Kidney epithelial cell (primary cell): ENCODE measurements around the gene CD8B. TPM values are rescaled to one million over a fixed set of nuclear protein-coding genes. Genes with fewer than 3 reads are reported as not detected.

Source experiments
- DNase-seq: peaks from one replicate; pipeline ENCODE4 v3.0.0-alpha.2; 2010; ENCODE audit warnings: low read depth
- H3K27me3 ChIP-seq: 2 replicates; pipeline ENCODE4 v1.6.0; 2011; ENCODE audit warnings: low read length; ENCODE audit not compliant: control insufficient read depth, insufficient read depth
- H3K36me3 ChIP-seq: 2 replicates; pipeline ENCODE4 v1.5.1; 2011; ENCODE audit warnings: low read length; ENCODE audit not compliant: control insufficient read depth, insufficient read depth
- H3K4me3 ChIP-seq: 2 replicates; pipeline ENCODE4 v1.5.1; 2011; ENCODE audit warnings: low read depth, mild to moderate bottlenecking, control low read depth, low read length
- total RNA-seq: library from RNA; depleted of rRNA; stranded (reverse); fragments of >200 nt; gene quantifications from 2 replicates; pipeline ENCODE4 v1.2.3, GENCODE V29; 2015
- TF ChIP-seq, protein P1 (sequence below): IDR thresholded peaks from 2 replicates; pipeline ENCODE4 v1.5.1; 2011; ENCODE audit warnings: mild to moderate bottlenecking, moderate library complexity, low read length, control low read depth, inconsistent platforms; ENCODE audit not compliant: insufficient read depth, poor library complexity, severe bottlenecking

The CD8B gene
- total RNA-seq, 1 donor from 2014 or later, result 2.0 TPM

DNA sequence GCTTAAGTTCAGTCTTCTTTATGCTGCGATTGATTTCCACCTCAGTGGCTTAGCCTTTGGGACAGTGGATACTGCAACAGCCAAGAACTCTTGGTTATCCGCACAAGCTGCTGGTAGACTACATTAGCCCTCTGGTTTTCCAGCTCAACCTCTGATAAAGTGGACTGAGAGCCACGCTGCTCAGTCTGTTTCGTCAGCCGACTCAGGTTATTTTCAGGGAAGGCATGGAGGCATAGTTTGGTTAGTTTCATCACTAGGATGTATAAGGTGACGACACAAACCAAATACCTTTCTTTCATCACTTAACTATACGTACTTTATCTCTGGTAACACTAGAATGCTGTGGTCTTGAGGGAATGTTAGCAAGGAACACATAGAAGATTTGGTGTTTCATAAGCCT lies 85.2 kb downstream of the CD8B start:
- no peak for DNase-seq
- Histone ChIP-seq H3K36me3 (peaks cover 3% of the 10 kb centered on the region), H3K27me3 (no peaks in the 10 kb centered on the region), H3K4me3 (no peak overlapping the region)
- TF ChIP-seq, protein P1, sequence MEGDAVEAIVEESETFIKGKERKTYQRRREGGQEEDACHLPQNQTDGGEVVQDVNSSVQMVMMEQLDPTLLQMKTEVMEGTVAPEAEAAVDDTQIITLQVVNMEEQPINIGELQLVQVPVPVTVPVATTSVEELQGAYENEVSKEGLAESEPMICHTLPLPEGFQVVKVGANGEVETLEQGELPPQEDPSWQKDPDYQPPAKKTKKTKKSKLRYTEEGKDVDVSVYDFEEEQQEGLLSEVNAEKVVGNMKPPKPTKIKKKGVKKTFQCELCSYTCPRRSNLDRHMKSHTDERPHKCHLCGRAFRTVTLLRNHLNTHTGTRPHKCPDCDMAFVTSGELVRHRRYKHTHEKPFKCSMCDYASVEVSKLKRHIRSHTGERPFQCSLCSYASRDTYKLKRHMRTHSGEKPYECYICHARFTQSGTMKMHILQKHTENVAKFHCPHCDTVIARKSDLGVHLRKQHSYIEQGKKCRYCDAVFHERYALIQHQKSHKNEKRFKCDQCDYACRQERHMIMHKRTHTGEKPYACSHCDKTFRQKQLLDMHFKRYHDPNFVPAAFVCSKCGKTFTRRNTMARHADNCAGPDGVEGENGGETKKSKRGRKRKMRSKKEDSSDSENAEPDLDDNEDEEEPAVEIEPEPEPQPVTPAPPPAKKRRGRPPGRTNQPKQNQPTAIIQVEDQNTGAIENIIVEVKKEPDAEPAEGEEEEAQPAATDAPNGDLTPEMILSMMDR, result no peak

DNA sequence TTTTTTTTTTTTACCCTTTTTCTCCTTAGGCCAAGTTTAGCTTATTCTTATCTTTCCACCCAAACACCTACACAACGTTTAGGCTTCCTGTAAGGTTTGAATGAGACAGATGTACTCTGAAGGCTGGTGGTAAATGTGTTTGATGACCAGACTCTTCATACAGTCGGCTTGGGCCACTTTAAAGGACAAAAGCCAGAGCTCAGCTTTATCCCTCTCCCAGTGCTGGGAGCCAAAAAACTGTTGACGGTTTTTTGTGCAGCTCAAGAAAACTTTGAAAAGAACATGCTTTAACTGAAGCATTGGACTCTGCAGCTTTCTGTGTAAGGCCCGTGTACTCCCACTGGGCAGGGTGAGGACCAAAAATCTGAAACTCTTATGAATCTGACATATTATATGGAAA lies 86.3 kb downstream of the CD8B start:
- H3K4me3 ChIP-seq, result no peak overlapping the region
- TF ChIP-seq, protein P1, result no peak

DNA sequence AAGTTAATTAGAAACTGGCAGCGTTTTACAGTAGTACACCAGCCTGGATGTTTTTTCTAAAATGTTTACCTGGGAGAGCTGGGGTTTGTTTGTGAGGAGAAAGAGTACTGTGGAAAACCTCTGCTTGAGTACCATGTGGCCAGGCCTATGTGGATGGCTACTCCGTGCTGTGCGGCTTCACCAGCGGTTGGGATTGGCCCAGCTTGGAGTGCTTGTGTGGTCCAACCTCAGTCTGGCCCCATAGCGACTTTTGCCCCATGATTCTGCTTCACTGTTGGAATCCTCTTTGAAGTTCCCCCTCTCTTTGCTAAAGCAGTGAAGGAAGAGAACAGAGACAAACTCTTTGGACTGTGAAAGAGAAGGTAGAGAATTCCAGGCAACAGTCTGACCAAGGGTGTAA lies 86.8 kb downstream of the CD8B start:
- TF ChIP-seq, protein P1, result no peak
- no peak for DNase-seq
- H3K4me3 ChIP-seq, result no peak overlapping the region
- H3K27me3 ChIP-seq, result no peaks in the 10 kb centered on the region
- H3K36me3 ChIP-seq, result peaks cover 3% of the 10 kb centered on the region

More for the DNA sequence above, 86.3 kb downstream of the CD8B start:
- Histone ChIP-seq H3K27me3 (no peaks in the 10 kb centered on the region), H3K36me3 (peaks cover 3% of the 10 kb centered on the region)
- no peak for DNase-seq

DNA sequence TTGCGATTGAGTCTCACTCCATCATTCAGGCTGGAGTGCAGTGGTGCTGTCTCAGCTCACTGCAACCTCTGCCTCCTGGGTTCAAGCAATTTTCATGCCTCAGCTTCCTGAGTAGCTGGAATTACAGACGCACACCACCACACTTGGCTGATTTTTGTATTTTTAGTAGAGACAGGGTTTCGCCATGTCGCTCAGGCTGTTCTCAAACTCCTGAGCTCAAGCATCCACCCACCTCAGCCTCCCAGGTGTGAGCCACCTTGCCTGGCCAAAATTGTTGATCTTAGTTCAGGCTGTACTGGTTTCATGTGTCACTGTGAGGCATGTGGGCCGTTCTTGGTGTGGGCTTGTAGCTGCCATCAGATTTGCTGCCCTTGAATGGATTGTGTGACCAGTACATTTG lies 89.1 kb downstream of the CD8B start:
- TF ChIP-seq, protein P1, result no peak
- no peaks in the 10 kb centered on the region for H3K27me3 ChIP-seq
- no peak overlapping the region for H3K4me3 ChIP-seq
- peaks cover 3% of the 10 kb centered on the region for H3K36me3 ChIP-seq
- no peak for DNase-seq

DNA sequence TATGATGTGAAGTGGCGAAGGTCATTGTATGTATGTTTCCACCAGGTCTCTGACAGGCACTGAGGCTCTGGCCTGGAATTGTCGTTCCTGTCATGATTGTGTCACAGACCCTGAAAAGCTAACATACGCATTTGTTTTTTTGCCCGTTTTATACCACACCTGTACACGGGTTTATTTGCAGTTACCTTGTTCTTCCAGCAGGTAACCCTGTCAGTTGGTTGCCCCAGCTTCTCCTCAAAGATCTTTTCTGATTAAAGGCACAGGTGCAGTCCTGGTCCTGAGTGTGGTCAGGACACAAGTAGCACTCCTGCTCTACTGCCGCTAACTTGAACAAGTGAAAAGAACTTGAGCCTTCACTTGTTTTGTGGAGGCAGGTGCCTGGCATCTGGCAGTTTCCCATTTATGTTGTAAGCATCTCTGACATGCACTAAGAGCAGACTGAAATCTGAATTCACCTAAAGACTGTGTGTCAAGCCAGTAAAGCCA lies 90.8 kb downstream of the CD8B start:
- Histone ChIP-seq H3K27me3 (no peaks in the 10 kb centered on the region), H3K4me3 (no peak overlapping the region), H3K36me3 (peaks cover 3% of the 10 kb centered on the region)
- no peak for DNase-seq
- TF ChIP-seq, protein P1, result no peak

DNA sequence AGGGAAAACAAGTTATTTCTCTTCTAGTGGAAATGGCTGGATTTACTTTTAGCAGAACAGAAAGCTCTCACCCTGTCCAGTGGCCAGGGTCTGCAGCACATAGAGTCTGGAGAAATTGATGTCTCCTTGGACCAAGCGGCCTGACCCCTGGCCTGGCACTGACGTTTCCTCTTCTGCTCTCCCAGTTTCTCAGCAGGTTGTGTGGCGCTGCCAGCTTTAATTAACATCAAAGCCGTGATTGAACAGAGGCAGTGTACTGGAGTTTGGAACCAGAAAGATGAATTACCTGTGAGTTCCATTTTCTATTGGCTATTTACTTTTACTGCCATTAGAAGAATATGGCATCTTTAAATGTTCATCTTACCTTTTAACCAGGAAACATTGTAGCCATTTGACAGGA lies 91.8 kb downstream of the CD8B start:
- Histone ChIP-seq H3K27me3 (no peaks in the 10 kb centered on the region), H3K4me3 (no peak overlapping the region), H3K36me3 (peaks cover under 1% of the 10 kb centered on the region)
- DNase-seq, result no peak
- TF ChIP-seq, protein P1, result no peak
